ENCODE data around the gene MSL1.

- TF ChIP-seq SETDB1 (IDR thresholded peaks at IDR 0.05; ENCODE audit: insufficient read length, low read length) (no peak), TCF7L2 (IDR thresholded peaks at IDR 0.05; ENCODE audit: borderline replicate concordance, low read depth, low read length) (no peak), ZNF645 (tag by site-specific recombination; IDR thresholded peaks at IDR 0.05) (0 out of 2 replicates have a peak, but pooled peaks have one; percentile 62), ZFP37 (tag by site-specific recombination; IDR thresholded peaks at IDR 0.05) (peak; percentile 93; the same call in 1 of the 2 replicates), FEZF1 (tag by site-specific recombination; IDR thresholded peaks at IDR 0.05) (0 out of 2 replicates have a peak, but pooled peaks have one; percentile 28), ZNF707 (tag by site-specific recombination; IDR thresholded peaks at IDR 0.05) (no peak), ZNF747 (tag by site-specific recombination; IDR thresholded peaks at IDR 0.05) (no peak), ZNF529 (tag by site-specific recombination; IDR thresholded peaks at IDR 0.05; ENCODE audit: insufficient replicate concordance) (no peak), HIC1 (tag by site-specific recombination; IDR thresholded peaks at IDR 0.05) (no peak)
- TF ChIP-seq, protein P1, sequence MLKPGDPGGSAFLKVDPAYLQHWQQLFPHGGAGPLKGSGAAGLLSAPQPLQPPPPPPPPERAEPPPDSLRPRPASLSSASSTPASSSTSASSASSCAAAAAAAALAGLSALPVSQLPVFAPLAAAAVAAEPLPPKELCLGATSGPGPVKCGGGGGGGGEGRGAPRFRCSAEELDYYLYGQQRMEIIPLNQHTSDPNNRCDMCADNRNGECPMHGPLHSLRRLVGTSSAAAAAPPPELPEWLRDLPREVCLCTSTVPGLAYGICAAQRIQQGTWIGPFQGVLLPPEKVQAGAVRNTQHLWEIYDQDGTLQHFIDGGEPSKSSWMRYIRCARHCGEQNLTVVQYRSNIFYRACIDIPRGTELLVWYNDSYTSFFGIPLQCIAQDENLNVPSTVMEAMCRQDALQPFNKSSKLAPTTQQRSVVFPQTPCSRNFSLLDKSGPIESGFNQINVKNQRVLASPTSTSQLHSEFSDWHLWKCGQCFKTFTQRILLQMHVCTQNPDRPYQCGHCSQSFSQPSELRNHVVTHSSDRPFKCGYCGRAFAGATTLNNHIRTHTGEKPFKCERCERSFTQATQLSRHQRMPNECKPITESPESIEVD (tag by site-specific recombination; IDR thresholded peaks at IDR 0.05) = no peak
- TF ChIP-seq, protein P2, sequence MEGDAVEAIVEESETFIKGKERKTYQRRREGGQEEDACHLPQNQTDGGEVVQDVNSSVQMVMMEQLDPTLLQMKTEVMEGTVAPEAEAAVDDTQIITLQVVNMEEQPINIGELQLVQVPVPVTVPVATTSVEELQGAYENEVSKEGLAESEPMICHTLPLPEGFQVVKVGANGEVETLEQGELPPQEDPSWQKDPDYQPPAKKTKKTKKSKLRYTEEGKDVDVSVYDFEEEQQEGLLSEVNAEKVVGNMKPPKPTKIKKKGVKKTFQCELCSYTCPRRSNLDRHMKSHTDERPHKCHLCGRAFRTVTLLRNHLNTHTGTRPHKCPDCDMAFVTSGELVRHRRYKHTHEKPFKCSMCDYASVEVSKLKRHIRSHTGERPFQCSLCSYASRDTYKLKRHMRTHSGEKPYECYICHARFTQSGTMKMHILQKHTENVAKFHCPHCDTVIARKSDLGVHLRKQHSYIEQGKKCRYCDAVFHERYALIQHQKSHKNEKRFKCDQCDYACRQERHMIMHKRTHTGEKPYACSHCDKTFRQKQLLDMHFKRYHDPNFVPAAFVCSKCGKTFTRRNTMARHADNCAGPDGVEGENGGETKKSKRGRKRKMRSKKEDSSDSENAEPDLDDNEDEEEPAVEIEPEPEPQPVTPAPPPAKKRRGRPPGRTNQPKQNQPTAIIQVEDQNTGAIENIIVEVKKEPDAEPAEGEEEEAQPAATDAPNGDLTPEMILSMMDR (tag by site-specific recombination; IDR thresholded peaks at IDR 0.05) = peak; percentile 25
Measured at GRCh38 chr17:40122999-40123810, 1.4 kb downstream of the MSL1 start.

All from HEK293 (cell line).